BLaER1 (cell line): ENCODE measurements around the gene REPS1.
"Not testable (repeated sequence)": the region's sequence is repeated elsewhere in the genome, so short reads cannot be mapped to it uniquely, and the experiment has no call there.

Experiments
- H3K27ac ChIP-seq: shearing (Covaris generic); formaldehyde crosslinking; 2 replicates; pipeline ENCODE4 v1.8.1; 2022
- H3K27me3 ChIP-seq: shearing (Covaris generic); formaldehyde crosslinking; 2 replicates; pipeline ENCODE4 v1.8.1; 2022
- H3K36me3 ChIP-seq: shearing (Covaris generic); formaldehyde crosslinking; 2 replicates; pipeline ENCODE4 v1.8.1; 2022
- H3K4me1 ChIP-seq: shearing (Covaris generic); formaldehyde crosslinking; 2 replicates; pipeline ENCODE4 v1.8.1; 2022
- H3K4me2 ChIP-seq: shearing (Covaris generic); formaldehyde crosslinking; 2 replicates; pipeline ENCODE4 v1.8.1; 2022
- H3K4me3 ChIP-seq: shearing (Covaris generic); formaldehyde crosslinking; 2 replicates; pipeline ENCODE4 v1.8.1; 2022
- H3K9ac ChIP-seq: shearing (Covaris generic); formaldehyde crosslinking; 2 replicates; pipeline ENCODE4 v1.8.1; 2022
- H3K9me3 ChIP-seq: shearing (Covaris generic); formaldehyde crosslinking; 2 replicates; pipeline ENCODE4 v1.8.1; 2022
- H4K20me1 ChIP-seq: shearing (Covaris generic); formaldehyde crosslinking; 2 replicates; pipeline ENCODE4 v1.8.1; 2022
- Cebpa-rat ChIP-seq: shearing (Covaris generic); IDR thresholded peaks from 2 replicates; pipeline ENCODE4 v1.8.1; 2022

The REPS1 gene

GRCh38 chr6:139006477-139006876 is 18.4 kb upstream of the REPS1 start:
- H3K36me3 ChIP-seq: no peaks in the 10 kb centered on the region
- 0 out of 2 replicates have a peak overlapping the region, but pooled peaks have one; percentile 11 for H3K4me2 ChIP-seq
- no peaks in the 10 kb centered on the region for H3K9me3 ChIP-seq
- no peak for TF ChIP-seq Cebpa-rat
- no peak overlapping the region for H3K4me3 ChIP-seq
- no peak overlapping the region for H3K27ac ChIP-seq
- peaks cover 14% of the 10 kb centered on the region for H3K4me1 ChIP-seq
- no peak overlapping the region for H3K9ac ChIP-seq
- no peaks in the 10 kb centered on the region for H4K20me1 ChIP-seq
- no peaks in the 10 kb centered on the region for H3K27me3 ChIP-seq

DNA sequence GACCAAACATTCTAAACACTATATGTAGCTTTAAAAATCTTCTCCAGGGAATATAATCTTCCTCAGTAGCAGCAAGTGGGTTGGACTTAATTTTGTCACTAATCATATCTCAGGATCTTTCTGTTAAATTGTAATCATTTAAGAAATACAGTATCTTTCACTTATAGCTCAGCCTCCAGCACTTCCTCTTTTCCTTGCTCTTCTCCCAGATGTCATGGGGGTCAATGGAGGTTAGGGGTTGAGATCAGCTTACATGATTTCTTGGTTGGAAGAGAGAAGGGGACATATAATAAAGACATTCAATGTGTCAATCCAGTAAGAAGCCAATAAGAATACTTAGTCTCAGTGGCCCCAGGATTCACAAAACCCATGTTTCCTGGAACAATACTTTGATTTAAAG is 15.7 kb upstream of the REPS1 start:
- Histone ChIP-seq H3K9me3 (no peaks in the 10 kb centered on the region), H3K4me3 (no peak overlapping the region), H3K4me1 (peaks cover 20% of the 10 kb centered on the region), H3K27me3 (no peaks in the 10 kb centered on the region), H3K36me3 (no peaks in the 10 kb centered on the region), H3K4me2 (no peak overlapping the region), H3K9ac (no peak overlapping the region), H3K27ac (no peak overlapping the region), H4K20me1 (no peaks in the 10 kb centered on the region)
- no peak for TF ChIP-seq Cebpa-rat

GRCh38 chr6:138999949-139000725 is 12.1 kb upstream of the REPS1 start:
- no peak for TF ChIP-seq Cebpa-rat
- Histone ChIP-seq H4K20me1 (no peaks in the 10 kb centered on the region), H3K9me3 (no peaks in the 10 kb centered on the region), H3K9ac (no peak overlapping the region), H3K4me3 (no peak overlapping the region), H3K27ac (no peak overlapping the region), H3K4me2 (no peak overlapping the region), H3K4me1 (peaks cover 6% of the 10 kb centered on the region; the same call in 1 of the 2 replicates), H3K27me3 (no peaks in the 10 kb centered on the region), H3K36me3 (no peaks in the 10 kb centered on the region)

GRCh38 chr6:138997136-138997535 is 9.1 kb upstream of the REPS1 start:
- Histone ChIP-seq H3K9ac (no peak overlapping the region), H3K27ac (no peak overlapping the region), H3K4me1 (peaks cover 6% of the 10 kb centered on the region; the same call in 1 of the 2 replicates), H3K9me3 (no peaks in the 10 kb centered on the region), H3K4me3 (no peak overlapping the region), H4K20me1 (no peaks in the 10 kb centered on the region), H3K4me2 (no peak overlapping the region), H3K27me3 (no peaks in the 10 kb centered on the region), H3K36me3 (no peaks in the 10 kb centered on the region)
- no peak for TF ChIP-seq Cebpa-rat

- peaks cover 6% of the 10 kb centered on the region; the same call in 1 of the 2 replicates for H3K4me1 ChIP-seq
- no peaks in the 10 kb centered on the region for H4K20me1 ChIP-seq
- no peak overlapping the region for H3K4me3 ChIP-seq
- no peaks in the 10 kb centered on the region for H3K36me3 ChIP-seq
- no peaks in the 10 kb centered on the region for H3K9me3 ChIP-seq
- no peak overlapping the region for H3K9ac ChIP-seq
- TF ChIP-seq Cebpa-rat: no peak
- H3K27ac ChIP-seq: no peak overlapping the region
- no peaks in the 10 kb centered on the region for H3K27me3 ChIP-seq
- H3K4me2 ChIP-seq: no peak overlapping the region
Observed at GRCh38 chr6:138996524-138996923, 8.5 kb upstream of the REPS1 start.

GRCh38 chr6:138993410-138993809 is 5.4 kb upstream of the REPS1 start:
- not testable (repeated sequence) for H3K4me3 ChIP-seq, H3K36me3 ChIP-seq, H3K27me3 ChIP-seq, H4K20me1 ChIP-seq, H3K27ac ChIP-seq, H3K4me2 ChIP-seq, H3K9me3 ChIP-seq, H3K4me1 ChIP-seq, H3K9ac ChIP-seq

GRCh38 chr6:138992965-138993364 is 4.9 kb upstream of the REPS1 start:
- H3K9me3 ChIP-seq, H3K36me3 ChIP-seq, H3K27me3 ChIP-seq, H3K4me2 ChIP-seq, H3K4me3 ChIP-seq, H3K9ac ChIP-seq, H4K20me1 ChIP-seq, H3K27ac ChIP-seq, H3K4me1 ChIP-seq: not testable (repeated sequence)

- peaks cover 14% of the 10 kb centered on the region for H3K4me1 ChIP-seq
- H3K9ac ChIP-seq: no peak overlapping the region
- H3K36me3 ChIP-seq: no peaks in the 10 kb centered on the region
- no peaks in the 10 kb centered on the region for H3K27me3 ChIP-seq
- H3K4me2 ChIP-seq: no peak overlapping the region
- H4K20me1 ChIP-seq: peaks cover 15% of the 10 kb centered on the region
- no peak overlapping the region for H3K4me3 ChIP-seq
- no peak overlapping the region for H3K27ac ChIP-seq
- no peaks in the 10 kb centered on the region for H3K9me3 ChIP-seq
- no peak for TF ChIP-seq Cebpa-rat
Observed at GRCh38 chr6:138991206-138991605, 3.2 kb upstream of the REPS1 start.

DNA sequence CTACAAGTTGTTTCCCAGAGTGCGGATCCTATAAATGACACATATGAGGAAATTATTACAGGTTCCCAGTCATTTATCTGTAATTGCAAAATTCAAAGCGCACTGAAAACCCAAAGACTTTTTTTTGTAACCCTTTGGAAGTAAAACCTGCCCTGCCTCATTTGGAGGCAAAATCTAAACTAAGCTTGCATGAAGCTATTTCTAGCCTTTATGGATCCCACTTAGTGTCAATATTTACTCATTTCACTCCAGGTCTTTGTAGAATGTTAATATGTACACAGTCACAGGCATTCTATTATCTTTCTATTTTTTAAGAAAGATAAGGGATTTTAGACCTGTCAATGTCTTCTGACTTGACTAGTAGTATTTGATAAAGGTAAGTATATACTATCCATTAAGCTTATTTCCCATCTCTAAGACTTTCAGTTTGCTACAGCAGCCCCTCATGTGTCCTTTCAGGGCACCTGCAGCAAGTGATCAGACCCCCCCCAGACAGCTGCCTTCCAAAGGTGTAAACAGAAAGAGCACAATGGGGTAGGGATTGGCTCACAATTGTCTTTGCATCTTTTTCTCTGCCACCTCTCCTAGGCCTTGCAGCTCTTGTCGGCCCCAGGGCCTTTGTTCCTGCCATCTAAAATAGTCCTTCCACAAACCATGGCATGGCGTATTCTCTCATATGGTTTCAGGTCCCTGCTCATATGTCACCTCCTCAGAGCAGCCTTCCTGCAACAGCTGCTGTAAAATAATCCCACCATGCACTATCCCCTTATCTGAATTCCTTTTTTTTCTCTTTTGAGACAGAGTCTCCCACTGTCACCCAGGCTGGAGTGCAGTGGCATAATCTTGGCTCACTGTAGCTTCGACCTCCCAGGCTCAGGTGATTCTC is 1.3 kb upstream of the REPS1 start:
- peak overlapping the region; percentile 90; the same call in 1 of the 2 replicates for H3K4me2 ChIP-seq

DNA sequence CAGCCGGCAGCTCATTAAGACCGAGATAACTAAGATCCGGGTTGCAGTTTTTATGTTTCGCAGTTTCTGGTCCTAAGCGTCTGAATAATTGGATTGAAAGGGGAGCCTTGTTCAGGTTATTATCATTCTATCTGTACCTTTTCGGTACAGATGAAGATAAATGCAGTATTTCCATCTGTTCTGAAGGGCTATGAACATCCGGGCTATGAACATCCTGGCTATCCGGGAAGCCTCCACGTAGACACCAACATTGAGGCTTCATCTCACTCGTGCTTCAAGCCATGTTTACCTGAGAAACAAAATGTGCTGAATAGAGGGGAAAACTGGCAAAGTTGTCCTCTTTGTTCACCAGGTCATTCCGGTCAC is 399 bp upstream of the REPS1 start:
- Histone ChIP-seq H3K27ac (peak overlapping the region; percentile 98; the same call in 1 of the 2 replicates), H3K27me3 (no peaks in the 10 kb centered on the region), H3K9me3 (no peaks in the 10 kb centered on the region), H3K4me3 (peak overlapping the region; percentile 99), H3K9ac (peak overlapping the region; percentile 98), H3K36me3 (peaks cover 10% of the 10 kb centered on the region; the same call in 1 of the 2 replicates), H4K20me1 (peaks cover 42% of the 10 kb centered on the region), H3K4me1 (peaks cover 32% of the 10 kb centered on the region), H3K4me2 (peak overlapping the region; percentile 90)
- TF ChIP-seq Cebpa-rat: no peak

More for the DNA sequence above, 1.3 kb upstream of the REPS1 start:
- Histone ChIP-seq H3K4me3 (no peak overlapping the region), H3K27ac (no peak overlapping the region), H3K4me1 (peaks cover 32% of the 10 kb centered on the region), H3K36me3 (0 out of 2 replicates have a peak, but pooled peaks cover 2% of the 10 kb centered on the region), H3K9ac (no peak overlapping the region), H3K27me3 (no peaks in the 10 kb centered on the region), H4K20me1 (peaks cover 34% of the 10 kb centered on the region), H3K9me3 (no peaks in the 10 kb centered on the region)
- TF ChIP-seq Cebpa-rat: no peak
